Lower leg skin (tissue), 3 donors: ENCODE results near the gene UBA6.

ENCODE experiments used
- POLR2A ChIP-seq, 2 donors: fragments of 450-650 bp; IDR thresholded peaks; one replicate each; pipeline ENCODE4 v1.6.1; 2016 to 2017; ENCODE audit warnings: antibody characterized with exemption in 2 of 2, mild to moderate bottlenecking in 1 of 2, moderate library complexity in 1 of 2
- TF ChIP-seq, protein P1 (sequence below), 3 donors: fragments of 450-650 bp; IDR thresholded peaks; one replicate each; pipeline ENCODE4 v1.5.1; 2016; ENCODE audit warnings: antibody characterized with exemption in 3 of 3, mild to moderate bottlenecking in 3 of 3, moderate library complexity in 2 of 3

GRCh38 chr4:67573193-67573592 lies 127.8 kb downstream of the UBA6 start:
- TF ChIP-seq, protein P1, sequence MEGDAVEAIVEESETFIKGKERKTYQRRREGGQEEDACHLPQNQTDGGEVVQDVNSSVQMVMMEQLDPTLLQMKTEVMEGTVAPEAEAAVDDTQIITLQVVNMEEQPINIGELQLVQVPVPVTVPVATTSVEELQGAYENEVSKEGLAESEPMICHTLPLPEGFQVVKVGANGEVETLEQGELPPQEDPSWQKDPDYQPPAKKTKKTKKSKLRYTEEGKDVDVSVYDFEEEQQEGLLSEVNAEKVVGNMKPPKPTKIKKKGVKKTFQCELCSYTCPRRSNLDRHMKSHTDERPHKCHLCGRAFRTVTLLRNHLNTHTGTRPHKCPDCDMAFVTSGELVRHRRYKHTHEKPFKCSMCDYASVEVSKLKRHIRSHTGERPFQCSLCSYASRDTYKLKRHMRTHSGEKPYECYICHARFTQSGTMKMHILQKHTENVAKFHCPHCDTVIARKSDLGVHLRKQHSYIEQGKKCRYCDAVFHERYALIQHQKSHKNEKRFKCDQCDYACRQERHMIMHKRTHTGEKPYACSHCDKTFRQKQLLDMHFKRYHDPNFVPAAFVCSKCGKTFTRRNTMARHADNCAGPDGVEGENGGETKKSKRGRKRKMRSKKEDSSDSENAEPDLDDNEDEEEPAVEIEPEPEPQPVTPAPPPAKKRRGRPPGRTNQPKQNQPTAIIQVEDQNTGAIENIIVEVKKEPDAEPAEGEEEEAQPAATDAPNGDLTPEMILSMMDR (IDR thresholded peaks at IDR 0.05), result no peak
- no peak for TF ChIP-seq POLR2A (IDR thresholded peaks at IDR 0.05)
